Type B pancreatic cell (in vitro differentiated cells): Measurements from ENCODE around the gene PTDSS2. TPM values are rescaled to one million over a fixed set of nuclear protein-coding genes. Genes with fewer than 3 reads are reported as not detected.
"Not testable (repeated sequence)": the region's sequence is repeated elsewhere in the genome, so short reads cannot be mapped to it uniquely, and the experiment has no call there.

Experiments used
- DNase-seq: peaks from one replicate; pipeline ENCODE4 v3.0.0; 2021; ENCODE audit warnings: mixed read lengths; ENCODE audit not compliant: unreplicated experiment; ENCODE audit errors: extremely low spot score
- H3K27ac Mint-ChIP-seq: 2 replicates; pipeline ENCODE4 v1.8.0; 2021; ENCODE audit warnings: mild to moderate bottlenecking, mixed read lengths
- H3K27me3 Mint-ChIP-seq: 2 replicates; pipeline ENCODE4 v1.8.0; 2021; ENCODE audit warnings: mixed read lengths
- H3K36me3 Mint-ChIP-seq: 2 replicates; pipeline ENCODE4 v1.8.0; 2021; ENCODE audit warnings: mixed read lengths
- H3K4me1 Mint-ChIP-seq: one replicate; pipeline ENCODE4 v1.8.0; 2021; ENCODE audit warnings: mixed read lengths; ENCODE audit not compliant: unreplicated experiment
- H3K4me3 Mint-ChIP-seq: 2 replicates; pipeline ENCODE4 v1.8.0; 2021; ENCODE audit warnings: mild to moderate bottlenecking, mixed read lengths
- H3K9me3 Mint-ChIP-seq: 2 replicates; pipeline ENCODE4 v1.8.0; 2021; ENCODE audit warnings: mixed read lengths
- total RNA-seq: library from RNA; stranded (reverse); gene quantifications from 2 replicates; pipeline ENCODE4 v1.2.1, GENCODE V29; 2021; ENCODE audit warnings: low replicate concordance
- TF ChIP-seq, protein P1 (sequence below): fragments of 200-600 bp; sonication (generic); conservative IDR thresholded peaks from 2 replicates; pipeline ENCODE4 v1.5.0; 2021; ENCODE audit warnings: antibody characterized with exemption, mild to moderate bottlenecking

PTDSS2 gene
- total RNA-seq, 1 donor from 2014 or later = 46.9 TPM

DNA sequence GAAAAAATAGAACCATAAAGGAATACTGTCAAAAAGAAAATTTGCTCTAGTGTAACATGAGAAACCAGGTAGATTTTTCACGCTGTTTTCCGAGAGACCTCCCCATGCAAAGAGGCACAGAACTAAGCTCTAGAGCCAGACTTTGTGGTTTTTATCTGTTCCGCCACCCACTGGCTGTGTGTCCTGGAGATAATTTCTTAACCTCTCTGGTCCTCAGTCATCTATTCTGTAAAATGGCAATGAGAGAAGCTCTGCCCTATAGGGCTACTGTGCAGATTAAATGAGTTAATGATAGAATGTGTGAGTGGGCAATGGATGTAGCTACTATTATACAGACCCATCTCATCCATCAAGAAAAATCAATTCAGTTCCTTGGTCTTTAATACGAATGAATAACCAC is 25.8 kb upstream of the PTDSS2 start:
- Mint-ChIP-seq H3K36me3 (no peaks in the 10 kb centered on the region), H3K4me3 (no peak overlapping the region), H3K27me3 (peaks cover 22% of the 10 kb centered on the region), H3K27ac (no peak overlapping the region), H3K9me3 (no peaks in the 10 kb centered on the region), H3K4me1 (no peaks in the 10 kb centered on the region)
- no peak for DNase-seq
- TF ChIP-seq, protein P1, sequence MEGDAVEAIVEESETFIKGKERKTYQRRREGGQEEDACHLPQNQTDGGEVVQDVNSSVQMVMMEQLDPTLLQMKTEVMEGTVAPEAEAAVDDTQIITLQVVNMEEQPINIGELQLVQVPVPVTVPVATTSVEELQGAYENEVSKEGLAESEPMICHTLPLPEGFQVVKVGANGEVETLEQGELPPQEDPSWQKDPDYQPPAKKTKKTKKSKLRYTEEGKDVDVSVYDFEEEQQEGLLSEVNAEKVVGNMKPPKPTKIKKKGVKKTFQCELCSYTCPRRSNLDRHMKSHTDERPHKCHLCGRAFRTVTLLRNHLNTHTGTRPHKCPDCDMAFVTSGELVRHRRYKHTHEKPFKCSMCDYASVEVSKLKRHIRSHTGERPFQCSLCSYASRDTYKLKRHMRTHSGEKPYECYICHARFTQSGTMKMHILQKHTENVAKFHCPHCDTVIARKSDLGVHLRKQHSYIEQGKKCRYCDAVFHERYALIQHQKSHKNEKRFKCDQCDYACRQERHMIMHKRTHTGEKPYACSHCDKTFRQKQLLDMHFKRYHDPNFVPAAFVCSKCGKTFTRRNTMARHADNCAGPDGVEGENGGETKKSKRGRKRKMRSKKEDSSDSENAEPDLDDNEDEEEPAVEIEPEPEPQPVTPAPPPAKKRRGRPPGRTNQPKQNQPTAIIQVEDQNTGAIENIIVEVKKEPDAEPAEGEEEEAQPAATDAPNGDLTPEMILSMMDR = no peak

DNA sequence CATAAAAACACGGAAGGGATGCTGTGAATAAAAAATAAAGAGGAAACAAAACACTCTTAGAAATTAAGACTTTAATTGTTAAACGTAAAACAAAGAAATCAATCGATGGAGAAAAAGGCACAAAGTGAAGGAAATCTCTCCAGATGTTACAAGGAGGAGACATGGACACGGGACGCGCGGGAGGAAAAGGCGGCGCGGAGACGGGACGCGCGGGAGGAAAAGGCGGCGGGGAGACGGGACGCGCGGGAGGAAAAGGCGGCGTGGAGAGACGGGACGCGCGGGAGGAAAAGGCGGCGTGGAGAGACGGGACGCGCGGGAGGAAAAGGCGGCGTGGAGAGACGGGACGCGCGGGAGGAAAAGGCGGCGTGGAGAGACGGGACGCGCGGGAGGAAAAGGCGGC is 25.3 kb upstream of the PTDSS2 start:
- not testable (repeated sequence) for H3K36me3 Mint-ChIP-seq, DNase-seq, H3K27ac Mint-ChIP-seq, H3K4me3 Mint-ChIP-seq, H3K4me1 Mint-ChIP-seq, H3K9me3 Mint-ChIP-seq
- peaks cover 22% of the 10 kb centered on the region for H3K27me3 Mint-ChIP-seq

DNA sequence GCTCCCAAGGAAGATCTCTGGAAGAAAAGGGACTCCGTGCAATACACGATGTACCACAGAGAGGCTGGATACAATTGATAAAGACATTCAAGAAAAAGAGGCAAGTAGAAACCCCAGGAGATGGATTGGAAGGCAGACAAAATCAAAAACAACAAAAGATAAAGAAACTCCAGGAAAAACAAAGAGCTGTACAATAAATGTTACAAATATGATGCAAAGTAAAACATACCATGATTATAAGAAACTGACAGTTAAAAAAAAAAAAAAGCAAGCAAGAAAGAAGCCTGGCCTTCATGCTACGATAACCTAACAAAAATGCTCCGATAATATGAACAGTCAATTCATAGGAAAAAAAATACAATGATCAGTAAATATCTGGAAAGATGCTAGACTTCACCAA is 24.8 kb upstream of the PTDSS2 start:
- TF ChIP-seq, protein P1 = no peak
- Mint-ChIP-seq H3K4me1 (no peaks in the 10 kb centered on the region), H3K27ac (no peak overlapping the region), H3K4me3 (no peak overlapping the region), H3K9me3 (no peaks in the 10 kb centered on the region), H3K36me3 (no peaks in the 10 kb centered on the region), H3K27me3 (peaks cover 22% of the 10 kb centered on the region)
- DNase-seq = no peak

DNA sequence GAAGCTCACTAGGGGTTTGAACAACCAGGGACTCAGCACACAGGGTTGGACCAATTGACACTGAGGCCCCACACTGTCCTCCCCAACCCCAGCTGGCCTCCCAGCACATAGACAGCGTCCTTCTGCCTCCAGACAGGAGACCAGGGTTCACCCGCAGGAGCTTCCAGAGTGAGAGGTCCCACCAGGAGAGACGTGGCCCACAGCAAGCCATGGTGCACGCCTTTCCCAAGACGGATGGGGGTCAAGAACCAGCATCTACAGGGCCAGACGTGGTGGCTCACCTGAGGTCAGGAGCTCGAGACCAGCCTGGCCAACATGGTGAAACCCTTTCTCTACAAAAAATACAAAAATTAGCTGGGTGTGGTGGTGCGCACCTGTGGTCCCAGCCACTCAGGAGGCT is 23.2 kb upstream of the PTDSS2 start:
- TF ChIP-seq, protein P1 = no peak
- H3K36me3 Mint-ChIP-seq = no peaks in the 10 kb centered on the region
- H3K27ac Mint-ChIP-seq = no peak overlapping the region
- H3K4me3 Mint-ChIP-seq = no peak overlapping the region
- no peaks in the 10 kb centered on the region for H3K9me3 Mint-ChIP-seq
- DNase-seq = no peak
- no peaks in the 10 kb centered on the region for H3K4me1 Mint-ChIP-seq
- H3K27me3 Mint-ChIP-seq = peaks cover 21% of the 10 kb centered on the region

DNA sequence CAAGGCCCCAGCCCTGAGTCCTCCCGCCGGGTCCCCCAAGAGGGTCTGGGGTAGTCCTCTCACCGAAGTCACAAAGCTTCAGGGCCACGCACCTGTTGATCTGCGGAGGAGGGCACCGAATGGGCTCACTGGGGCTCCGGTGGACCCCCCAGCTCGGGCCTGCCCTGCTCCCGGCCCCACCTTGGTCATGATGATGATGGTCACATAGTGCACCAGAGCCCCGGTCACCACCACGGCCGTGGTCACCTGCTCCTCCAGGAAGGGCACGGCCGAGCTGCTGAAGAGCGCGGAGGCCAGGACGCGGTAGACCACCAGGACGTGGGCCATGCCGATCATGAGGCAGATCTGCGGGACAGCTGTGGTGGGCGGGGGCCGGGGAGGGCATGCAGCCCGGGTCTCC is 21.8 kb upstream of the PTDSS2 start:
- TF ChIP-seq, protein P1 = no peak
- Mint-ChIP-seq H3K36me3 (no peaks in the 10 kb centered on the region), H3K4me3 (no peak overlapping the region), H3K27me3 (peaks cover 17% of the 10 kb centered on the region), H3K27ac (no peak overlapping the region), H3K9me3 (no peaks in the 10 kb centered on the region), H3K4me1 (no peaks in the 10 kb centered on the region)
- DNase-seq = no peak

DNA sequence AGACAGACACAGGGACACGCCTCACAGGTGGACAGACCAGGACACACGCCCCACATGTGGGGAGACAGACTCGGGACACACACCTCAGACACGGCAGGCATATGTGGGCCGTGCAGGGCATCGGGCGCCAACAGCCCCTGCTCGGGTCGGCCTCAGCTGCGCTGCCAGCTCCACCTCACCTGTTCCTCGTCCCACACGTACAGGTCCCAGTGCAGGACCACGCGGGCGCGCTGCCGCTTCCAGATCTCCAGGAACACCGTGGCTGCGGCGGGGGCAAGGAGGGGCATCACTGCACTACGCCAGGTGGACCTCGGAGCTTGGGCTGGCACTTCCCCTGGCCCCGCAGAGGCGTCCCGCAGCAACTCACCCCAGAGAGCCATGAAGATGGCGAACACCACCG is 20.7 kb upstream of the PTDSS2 start:
- Mint-ChIP-seq H3K4me3 (no peak overlapping the region), H3K4me1 (no peaks in the 10 kb centered on the region), H3K9me3 (no peaks in the 10 kb centered on the region), H3K27me3 (peaks cover 15% of the 10 kb centered on the region), H3K36me3 (no peaks in the 10 kb centered on the region), H3K27ac (no peak overlapping the region)
- TF ChIP-seq, protein P1 = no peak
- no peak for DNase-seq
